ENCODE data around the gene C15orf39.

GRCh38 chr15:75153565-75154276 lies 48.0 kb upstream of the C15orf39 start:
- TF ChIP-seq POLR2AphosphoS5 (IDR thresholded peaks at IDR 0.05) (no peak), CTCF (IDR thresholded peaks at IDR 0.05) (no peak), POLR2A (IDR thresholded peaks at IDR 0.05) (no peak), EP300 (IDR thresholded peaks at IDR 0.05) (no peak)
